HG02970 (cell line): ENCODE results near the gene CHCHD3.

Experiments used
- ATAC-seq: cut with Tn5 transposase; IDR thresholded peaks from one replicate; pipeline ENCODE4 v1.9.1; 2021; ENCODE audit warnings: mild to moderate bottlenecking, moderate library complexity, moderate number of reproducible peaks; ENCODE audit not compliant: unreplicated experiment, low FRiP score

CHCHD3 gene

DNA sequence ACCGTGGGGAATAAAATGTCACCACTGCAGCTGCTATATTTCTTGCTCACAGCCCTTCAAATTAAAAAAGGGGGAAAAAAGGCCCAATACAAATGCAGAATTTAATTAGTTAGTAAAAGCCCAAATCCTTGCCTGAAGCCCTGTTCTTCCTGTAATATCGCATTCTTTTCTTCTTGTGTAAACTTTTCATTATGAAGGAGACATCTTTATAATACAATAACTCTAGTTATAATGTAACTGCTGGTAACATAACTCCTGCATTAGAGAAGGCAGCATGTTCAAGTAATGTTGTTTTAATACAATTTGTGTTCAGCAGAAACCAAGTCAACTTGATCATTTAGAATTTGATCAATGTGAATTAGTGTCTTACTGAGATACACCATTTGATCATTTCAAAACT, 250.9 kb downstream of the CHCHD3 start:
- no peak for ATAC-seq

- ATAC-seq, result no peak
Observed at GRCh38 chr7:132828502-132828901, 253.4 kb downstream of the CHCHD3 start.

- ATAC-seq, result no peak
Observed at GRCh38 chr7:132825932-132826835, 255.7 kb downstream of the CHCHD3 start.

GRCh38 chr7:132825222-132825621, 256.7 kb downstream of the CHCHD3 start:
- ATAC-seq, result no peak

DNA sequence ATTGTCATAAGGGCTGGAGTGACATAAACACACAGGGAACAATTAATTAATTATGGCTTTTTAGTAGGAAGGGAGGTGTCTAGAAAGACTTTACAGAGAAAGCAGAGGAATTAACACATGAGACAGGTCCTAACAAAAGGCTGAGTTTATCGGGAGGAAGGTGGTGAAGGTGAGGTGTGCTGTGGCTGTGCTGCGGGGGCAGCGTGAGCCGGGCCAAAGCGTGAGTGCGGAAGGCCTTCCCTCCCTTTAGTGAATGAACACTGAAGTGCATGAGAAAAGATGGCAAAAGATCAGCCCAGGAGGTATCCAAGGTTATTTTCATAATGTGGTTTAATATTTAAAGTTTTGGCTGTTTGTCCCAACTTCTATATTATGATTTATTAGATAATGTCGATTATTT, 262.2 kb downstream of the CHCHD3 start:
- no peak for ATAC-seq

DNA sequence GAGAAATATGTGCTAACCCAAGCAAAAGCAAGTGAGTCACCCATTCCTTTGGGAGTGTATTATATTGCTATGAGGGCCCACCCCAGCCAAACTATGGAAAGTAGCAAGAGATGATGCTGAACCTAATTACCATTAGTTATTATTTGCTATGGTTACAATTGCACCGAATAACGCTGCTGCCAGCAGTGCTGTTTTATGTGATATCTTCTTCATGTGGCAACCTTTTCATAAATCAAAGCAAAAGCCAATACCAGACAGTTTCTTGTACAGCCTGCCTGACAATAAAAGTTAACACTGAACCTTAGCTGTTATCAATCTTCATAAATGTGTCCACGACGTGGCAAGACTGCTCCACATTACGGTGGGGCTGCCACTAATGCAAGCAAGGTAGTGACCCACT, 263.9 kb downstream of the CHCHD3 start:
- no peak for ATAC-seq

DNA sequence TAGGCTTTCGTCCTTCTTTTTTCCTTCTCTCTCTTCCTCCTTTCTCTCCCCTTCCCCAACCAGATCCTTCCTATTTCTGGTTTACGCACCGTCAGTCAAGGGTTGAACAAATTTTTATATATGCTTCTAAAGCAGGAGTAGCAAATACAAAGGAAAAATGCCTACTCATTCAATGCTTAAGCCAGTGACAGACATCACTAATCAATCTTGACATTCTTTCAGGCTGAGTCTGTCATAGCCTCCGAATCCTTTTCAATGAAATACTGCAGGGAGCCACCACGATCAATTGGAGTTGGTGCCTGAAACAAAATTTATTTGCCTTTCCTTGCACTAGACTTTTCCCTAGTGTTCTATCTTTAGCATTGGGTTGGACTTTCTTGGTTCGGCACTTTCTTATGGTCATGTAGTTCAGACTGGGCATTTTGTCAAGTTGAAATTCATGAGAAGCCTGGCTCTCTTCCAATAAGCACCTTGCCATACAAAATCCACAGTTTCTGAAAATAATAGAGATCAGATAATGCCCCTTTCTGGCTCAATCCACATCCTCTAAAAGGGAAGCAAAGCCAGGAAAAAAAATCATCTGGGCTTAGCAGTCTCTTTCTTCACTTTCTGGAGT, 266.1 kb downstream of the CHCHD3 start:
- no peak for ATAC-seq

GRCh38 chr7:132815130-132815529, 266.8 kb downstream of the CHCHD3 start:
- ATAC-seq, result no peak

- ATAC-seq, result no peak
Observed at GRCh38 chr7:132810561-132810960, 271.3 kb downstream of the CHCHD3 start.

DNA sequence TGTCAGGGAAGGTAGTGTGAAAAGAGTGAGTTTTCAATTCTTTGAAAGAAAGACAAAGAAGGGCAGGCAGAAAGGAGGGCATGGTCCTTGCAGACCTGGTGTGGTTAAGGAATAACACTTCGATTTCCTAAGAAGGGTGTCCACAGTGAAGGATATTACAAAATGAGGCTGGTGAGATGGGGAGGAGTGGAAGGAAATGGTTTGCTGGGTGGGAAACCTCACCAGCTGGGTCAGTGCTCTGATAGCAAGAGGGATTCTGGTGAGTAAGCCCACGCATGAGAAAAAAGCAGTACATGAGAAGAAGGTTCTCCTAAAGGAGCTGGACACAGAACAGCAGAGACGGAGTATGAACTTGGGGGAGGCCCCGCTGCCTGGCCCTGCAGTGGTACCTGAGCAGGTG, 275.1 kb downstream of the CHCHD3 start:
- ATAC-seq, result no peak

GRCh38 chr7:132805766-132806165, 276.1 kb downstream of the CHCHD3 start:
- no peak for ATAC-seq

DNA sequence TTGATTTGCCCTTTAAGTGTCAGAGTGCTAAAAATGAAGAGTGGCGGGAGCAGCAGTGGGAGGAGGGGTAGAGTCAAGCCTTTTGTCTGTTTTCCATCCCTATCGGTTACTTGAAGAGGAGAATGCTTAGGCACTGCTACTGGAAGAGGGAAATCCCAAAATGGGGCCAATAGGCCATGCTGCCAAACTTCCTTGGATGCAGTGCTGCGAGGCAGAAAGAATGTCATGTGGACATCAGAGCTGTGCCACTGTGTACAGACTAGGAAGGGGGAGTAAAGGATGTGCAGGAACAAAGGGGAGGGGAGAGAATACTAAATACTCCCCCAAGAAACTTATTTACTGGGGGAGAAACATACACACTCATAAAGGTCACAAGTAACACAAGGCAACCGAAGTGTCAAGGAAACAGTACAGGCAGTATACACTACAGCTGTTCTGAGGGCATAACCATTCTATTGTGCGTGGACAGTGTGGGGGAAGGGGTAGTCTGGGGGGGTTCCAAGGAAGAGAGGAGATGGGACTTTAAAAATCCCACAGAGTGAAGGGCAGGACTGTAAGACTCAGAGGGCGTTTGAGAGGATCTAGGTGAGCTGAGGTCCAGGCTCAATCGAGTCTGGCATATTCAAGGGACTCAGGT, 276.9 kb downstream of the CHCHD3 start:
- no peak for ATAC-seq

DNA sequence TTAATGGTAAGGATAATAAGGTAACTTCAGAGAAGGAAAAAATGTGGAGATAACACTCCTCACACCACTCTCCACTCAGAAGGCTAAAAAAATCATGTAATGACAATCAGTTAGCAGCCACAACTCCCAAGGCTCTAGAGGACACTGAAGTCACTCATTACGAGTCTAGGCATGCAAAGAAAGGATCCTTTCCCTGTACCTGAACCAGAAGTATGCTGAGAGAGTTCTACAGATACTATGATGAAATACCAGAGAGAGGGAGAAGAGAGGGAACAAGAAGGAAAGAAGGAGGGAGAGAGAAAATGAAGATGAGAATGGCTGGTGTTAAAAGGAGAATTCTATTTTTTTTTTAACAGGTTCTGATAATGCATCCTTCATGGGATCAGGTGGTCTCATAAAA, 281.4 kb downstream of the CHCHD3 start:
- ATAC-seq, result no peak

DNA sequence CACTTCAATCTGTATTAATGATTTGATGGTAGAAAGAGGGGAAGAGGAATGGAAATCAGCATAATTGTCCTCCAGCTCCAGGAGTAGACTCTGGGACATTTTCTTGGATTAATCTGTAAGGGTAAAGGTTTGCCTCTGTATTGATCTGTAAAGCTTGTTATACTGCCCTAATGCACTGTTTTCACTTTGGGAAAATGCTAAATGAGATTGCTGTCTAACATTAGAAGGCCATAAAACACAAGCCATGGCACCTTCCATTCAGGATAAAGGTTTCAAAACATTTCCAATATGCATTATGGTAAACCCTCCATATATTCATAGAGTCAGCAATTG, 282.8 kb downstream of the CHCHD3 start:
- no peak for ATAC-seq

- ATAC-seq, result no peak
Observed at GRCh38 chr7:132797152-132797551, 284.7 kb downstream of the CHCHD3 start.

DNA sequence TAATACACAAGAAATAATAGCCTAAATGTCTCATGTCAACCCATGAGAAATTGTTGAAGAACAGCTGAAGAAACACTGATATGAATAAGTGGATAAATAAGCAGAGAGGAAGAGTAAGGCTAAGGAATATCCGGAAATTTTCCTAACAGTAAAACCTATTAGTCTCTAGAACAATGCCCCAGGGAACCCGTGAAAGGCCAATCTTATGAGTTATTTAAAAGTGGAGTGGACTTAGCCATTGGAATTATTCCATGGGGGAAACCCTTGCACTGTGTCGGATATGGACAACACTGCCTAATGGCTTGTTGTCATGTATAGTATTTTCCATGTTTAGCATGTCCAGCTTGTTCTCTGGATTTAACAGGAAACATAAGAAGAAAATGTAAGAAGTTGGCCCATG, 288.4 kb downstream of the CHCHD3 start:
- no peak for ATAC-seq

- no peak for ATAC-seq
Observed at GRCh38 chr7:132791036-132791435, 290.9 kb downstream of the CHCHD3 start.

GRCh38 chr7:132790104-132790503, 291.8 kb downstream of the CHCHD3 start:
- no peak for ATAC-seq

DNA sequence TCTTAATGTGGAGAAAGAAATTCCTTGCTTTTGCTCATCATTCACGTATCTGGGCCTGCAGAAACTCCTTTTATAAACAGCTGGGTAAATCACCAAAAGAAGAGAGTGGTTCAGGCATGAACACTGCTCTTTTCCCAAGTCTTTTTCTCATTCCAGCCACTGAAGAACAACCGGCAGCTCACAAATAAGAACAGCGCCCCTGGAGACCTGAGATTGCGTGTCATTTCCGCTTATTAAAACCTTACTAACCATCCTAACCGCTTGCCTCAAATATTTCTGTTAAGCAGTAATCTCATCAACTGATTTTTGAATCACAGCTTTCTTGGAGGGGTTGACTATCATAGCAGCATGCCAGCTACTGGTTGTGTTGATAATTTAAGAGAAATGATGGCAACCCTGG, 292.6 kb downstream of the CHCHD3 start:
- no peak for ATAC-seq

DNA sequence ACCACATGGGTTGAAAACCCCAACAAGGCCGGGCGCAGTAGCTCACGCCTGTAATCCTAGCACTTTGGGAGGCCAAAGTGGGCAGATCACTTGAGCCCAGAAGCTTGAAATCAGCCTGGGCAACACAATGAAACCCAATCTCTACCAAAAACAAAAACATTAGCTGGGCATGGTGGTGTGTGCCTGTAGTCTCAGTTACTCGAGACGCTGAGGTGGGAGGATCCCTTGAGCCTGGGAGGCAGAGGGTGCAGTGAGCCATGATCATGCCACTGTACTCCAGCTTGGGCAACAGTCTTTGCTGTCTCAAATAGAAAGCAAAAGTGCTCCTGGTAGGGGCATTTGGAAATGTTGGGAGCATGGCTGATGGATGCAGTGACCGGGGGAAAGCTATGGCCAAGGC, 296.0 kb downstream of the CHCHD3 start:
- no peak for ATAC-seq

DNA sequence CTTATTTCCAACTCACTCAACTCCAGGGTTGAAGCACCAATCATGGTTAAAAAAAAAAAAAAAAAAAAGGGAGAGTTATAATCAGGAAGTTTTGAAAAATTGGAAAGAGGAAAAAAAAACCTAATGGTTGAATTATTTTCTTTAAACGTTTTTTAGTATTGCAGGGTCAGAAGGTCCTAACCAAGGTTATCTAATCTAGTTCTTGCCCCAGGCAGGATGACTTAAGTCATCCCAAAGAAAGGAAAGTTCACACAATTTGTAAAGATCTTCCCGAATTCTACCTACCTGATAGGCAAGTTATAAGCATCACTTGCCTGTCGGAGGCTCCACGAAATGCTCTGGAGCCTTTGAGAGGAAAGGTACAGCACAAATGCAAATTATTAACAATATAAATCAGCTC, 297.5 kb downstream of the CHCHD3 start:
- no peak for ATAC-seq

- no peak for ATAC-seq
Observed at GRCh38 chr7:132783824-132784223, 298.1 kb downstream of the CHCHD3 start.
